GM18498 (cell line): ENCODE results near the gene TARBP1.
"Not testable (repeated sequence)": the region's sequence is repeated elsewhere in the genome, so short reads cannot be mapped to it uniquely, and the experiment has no call there.

Experiments used
- ATAC-seq: cut with Tn5 transposase; IDR thresholded peaks from one replicate; pipeline ENCODE4 v1.9.1; 2021; ENCODE audit warnings: mild to moderate bottlenecking, moderate library complexity; ENCODE audit not compliant: unreplicated experiment

TARBP1 gene

GRCh38 chr1:234478481-234479309 lies at the start of gene TARBP1:
TSS of gene TARBP1 (minus strand) at chr1:234479179. CDS start at chr1:234479103, 76 bp downstream.
- peak; percentile 74 for ATAC-seq

GRCh38 chr1:234528074-234528865 lies 49.3 kb upstream of the TARBP1 start:
- ATAC-seq, result no peak

GRCh38 chr1:234527346-234527745 lies 48.4 kb upstream of the TARBP1 start:
- no peak for ATAC-seq

GRCh38 chr1:234526922-234527321 lies 47.9 kb upstream of the TARBP1 start:
- ATAC-seq, result no peak

GRCh38 chr1:234525099-234525799 lies 46.3 kb upstream of the TARBP1 start:
- ATAC-seq, result no peak

GRCh38 chr1:234521836-234522235 lies 42.9 kb upstream of the TARBP1 start:
- ATAC-seq, result no peak

- ATAC-seq, result no peak
Measured at GRCh38 chr1:234520908-234521817, 42.2 kb upstream of the TARBP1 start.

- no peak for ATAC-seq
Measured at GRCh38 chr1:234519506-234519905, 40.5 kb upstream of the TARBP1 start.

- no peak for ATAC-seq
Measured at GRCh38 chr1:234518876-234519275, 39.9 kb upstream of the TARBP1 start.

GRCh38 chr1:234518086-234518485 lies 39.1 kb upstream of the TARBP1 start:
- not testable (repeated sequence) for ATAC-seq

GRCh38 chr1:234517110-234517802 lies 38.3 kb upstream of the TARBP1 start:
- no peak for ATAC-seq

GRCh38 chr1:234515821-234516241 lies 36.9 kb upstream of the TARBP1 start:
- no peak for ATAC-seq

GRCh38 chr1:234515411-234515810 lies 36.4 kb upstream of the TARBP1 start:
- ATAC-seq, result no peak

- ATAC-seq, result no peak
Measured at GRCh38 chr1:234512451-234512861, 33.5 kb upstream of the TARBP1 start.

- ATAC-seq, result no peak
Measured at GRCh38 chr1:234509457-234510328, 30.7 kb upstream of the TARBP1 start.

- no peak for ATAC-seq
Measured at GRCh38 chr1:234507626-234508387, 28.8 kb upstream of the TARBP1 start.

GRCh38 chr1:234507089-234507488 lies 28.1 kb upstream of the TARBP1 start:
- ATAC-seq, result no peak

- ATAC-seq, result no peak
Measured at GRCh38 chr1:234505769-234506102, 26.8 kb upstream of the TARBP1 start.
